NCI-H2107 treated with DMSO at 0.1 percent for 48 hours (cell line): ENCODE measurements around the gene IER2.
"Not testable (repeated sequence)": the region's sequence is repeated elsewhere in the genome, so short reads cannot be mapped to it uniquely, and the experiment has no call there.

Experiments
- DNase-seq: peaks from one replicate; lab custom pipeline; 2025; ENCODE audit not compliant: unreplicated experiment; lab: John Stamatoyannopoulos, UW

Gene IER2

DNA sequence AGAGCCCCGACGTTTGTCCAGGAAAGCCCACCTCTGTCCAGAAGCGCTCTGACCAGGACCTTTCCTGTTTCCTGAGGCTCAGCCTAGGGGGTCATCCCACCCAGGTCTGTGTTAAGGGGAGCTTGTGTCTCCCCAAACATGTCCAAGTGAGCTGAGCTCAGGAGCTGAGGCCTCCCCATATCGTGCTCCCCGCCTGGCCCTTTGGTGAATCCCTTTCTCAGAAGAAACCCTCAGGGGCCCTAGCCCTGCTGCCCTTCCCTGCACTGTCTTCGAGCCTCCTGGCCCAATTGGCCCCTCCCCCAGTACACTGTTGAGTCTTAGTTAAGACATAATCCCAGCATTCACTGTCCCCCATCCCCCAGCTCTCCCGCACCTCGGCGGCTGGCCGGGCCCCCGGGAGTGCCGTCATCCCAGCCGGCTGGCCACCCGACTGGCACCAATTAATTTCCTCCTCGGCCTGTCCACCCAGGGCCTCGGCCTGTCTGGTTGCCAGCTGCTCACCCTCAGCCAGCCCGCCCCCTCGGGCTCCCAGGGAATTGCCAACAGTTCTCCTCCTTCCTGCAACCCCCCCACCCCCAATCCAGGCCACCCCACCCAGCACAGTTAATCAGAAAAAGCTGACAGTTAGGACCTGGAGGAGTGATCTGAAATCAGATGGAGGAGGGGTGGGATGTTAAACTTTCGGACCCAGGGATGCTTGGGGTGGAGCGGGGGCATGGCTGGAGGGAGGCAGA lies 13.6 kb downstream of the IER2 start:
- no peak for DNase-seq

DNA sequence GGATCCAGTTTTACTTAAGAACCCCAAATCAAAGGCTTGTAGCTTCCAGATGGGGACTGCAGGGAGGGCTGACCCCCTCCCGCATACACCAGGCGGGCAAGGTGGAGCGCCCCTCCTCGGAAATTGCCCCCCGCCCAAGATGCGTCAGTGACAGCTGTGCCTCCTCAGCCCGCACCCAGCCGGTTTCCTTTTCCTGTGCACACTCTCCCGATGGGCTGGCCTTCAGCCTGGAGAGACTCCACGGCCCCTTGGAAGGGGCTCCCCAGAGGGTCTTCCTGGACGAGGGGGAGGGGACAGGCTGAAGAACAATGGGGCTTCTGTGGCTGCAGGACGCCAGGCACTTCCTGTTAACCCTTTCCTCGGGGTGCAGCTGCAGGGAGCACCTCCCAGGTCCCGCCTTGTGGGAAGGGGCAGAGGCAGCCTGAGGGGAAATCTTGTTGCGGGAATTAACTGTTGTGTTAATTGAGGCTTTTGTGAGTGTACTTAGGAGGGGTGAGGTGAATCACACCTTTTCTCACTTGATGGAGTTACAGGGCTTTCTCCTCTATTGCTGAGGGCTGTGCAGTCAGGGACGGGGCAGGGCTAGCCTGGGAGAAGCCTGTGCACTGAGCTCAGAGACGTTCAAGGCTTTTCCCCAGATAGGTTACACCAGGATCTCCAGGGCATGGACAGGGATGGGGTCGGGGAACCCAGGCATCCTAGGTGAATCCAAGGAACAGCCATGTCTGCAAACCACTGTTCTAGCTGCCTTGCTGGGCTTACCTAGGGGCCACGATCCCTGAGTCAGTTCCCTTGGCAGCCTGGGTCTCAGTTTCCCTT lies 14.3 kb downstream of the IER2 start:
- DNase-seq = peak; percentile 15

DNA sequence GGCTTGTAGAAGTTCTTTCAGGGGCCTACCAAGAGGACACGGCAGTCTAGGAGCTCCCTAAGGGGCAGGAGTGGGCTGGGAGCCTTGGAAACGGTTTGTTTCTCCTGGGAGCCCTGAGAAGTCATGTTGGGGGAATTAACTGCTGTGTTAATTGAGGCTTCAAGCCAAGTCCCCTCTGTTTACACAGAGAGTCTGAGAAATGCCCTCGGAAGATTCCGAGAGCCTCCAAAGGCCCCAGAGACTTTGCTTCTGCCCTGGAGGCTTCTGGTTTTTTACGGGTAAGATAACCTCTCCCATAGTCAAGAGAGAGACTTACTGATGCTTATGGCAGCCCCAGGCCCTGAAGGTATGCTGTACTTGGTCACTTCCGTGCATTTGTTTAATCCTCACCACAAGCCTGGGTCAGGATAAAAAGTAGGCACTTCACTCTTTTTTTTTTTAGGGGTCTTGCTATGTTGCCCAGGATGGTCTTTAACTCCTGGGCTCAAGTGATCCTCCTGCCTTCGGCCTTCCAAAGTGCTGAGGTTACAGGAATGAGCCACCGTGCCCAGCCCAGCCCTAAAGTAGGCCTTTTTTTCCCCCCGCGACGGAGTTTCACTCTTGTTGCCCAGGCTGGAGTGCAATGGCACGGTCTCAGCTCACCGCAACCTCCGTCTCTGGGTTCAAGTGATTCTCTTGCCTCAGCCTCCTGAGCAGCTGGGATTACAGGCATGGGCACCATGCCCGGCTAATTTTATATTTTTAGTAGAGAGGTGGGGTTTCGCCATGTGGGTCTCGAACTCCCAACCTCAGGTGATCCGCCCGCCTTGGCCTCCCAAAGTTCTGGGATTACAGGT lies 15.2 kb downstream of the IER2 start:
- DNase-seq = no peak

DNA sequence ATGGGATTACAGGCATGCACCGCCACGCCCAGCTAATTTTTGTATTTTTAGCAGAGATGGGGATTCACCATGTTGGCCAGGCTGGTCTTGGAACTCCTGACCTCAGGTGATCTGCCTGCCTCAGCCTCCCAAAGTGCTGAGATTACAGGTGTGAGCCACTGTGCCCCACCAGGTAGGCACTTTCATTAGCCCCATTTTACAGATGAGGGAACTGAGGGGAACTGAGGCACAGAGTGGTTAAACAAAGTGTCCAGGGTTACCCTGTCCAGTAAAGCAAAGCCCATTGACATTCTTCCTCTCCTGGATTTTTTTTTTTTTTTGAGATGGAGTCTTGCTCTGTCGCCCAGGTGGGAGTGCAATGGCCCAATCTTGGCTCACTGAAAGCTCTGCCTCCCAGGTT lies 15.9 kb downstream of the IER2 start:
- DNase-seq = not testable (repeated sequence)

DNA sequence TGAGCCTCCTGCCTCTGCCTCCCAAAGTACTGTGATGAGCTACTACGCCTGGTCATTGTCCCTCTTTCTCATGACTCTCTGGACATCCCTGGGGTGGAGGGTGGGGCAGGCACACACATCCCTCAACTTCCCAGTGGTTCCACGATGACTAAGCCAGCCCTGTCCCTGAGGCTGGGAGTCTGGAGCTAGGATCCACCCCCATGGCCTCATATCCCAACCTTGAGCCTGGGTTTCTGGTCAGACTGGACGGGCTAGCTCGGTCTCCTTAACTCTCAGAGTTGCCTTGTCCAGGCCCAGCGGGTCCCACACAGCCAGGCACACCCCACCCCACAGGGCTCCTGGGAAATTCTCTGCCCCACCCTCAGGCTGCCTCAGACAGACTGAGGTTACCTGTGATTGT lies 19.6 kb downstream of the IER2 start:
- DNase-seq = no peak

DNA sequence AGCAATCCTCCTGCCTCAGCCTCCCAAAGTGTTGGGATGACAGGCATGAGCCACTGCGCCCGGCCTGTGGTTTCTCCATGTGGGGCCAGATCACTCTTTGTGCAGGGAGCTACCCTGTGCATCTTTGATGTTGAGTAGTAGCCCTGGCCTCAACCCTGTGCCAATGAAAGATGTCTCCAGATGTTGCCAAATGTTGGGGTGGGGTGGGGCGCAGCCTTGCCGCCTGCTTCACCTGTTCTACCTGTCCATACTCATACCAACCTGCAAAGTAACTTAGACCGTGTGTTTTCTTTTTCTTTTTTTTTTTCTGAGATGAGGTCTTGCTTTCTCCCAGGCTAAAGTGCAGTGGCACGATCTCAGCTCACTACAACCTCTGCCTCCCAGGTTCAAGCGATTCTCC lies 20.9 kb downstream of the IER2 start:
- DNase-seq = no peak

DNA sequence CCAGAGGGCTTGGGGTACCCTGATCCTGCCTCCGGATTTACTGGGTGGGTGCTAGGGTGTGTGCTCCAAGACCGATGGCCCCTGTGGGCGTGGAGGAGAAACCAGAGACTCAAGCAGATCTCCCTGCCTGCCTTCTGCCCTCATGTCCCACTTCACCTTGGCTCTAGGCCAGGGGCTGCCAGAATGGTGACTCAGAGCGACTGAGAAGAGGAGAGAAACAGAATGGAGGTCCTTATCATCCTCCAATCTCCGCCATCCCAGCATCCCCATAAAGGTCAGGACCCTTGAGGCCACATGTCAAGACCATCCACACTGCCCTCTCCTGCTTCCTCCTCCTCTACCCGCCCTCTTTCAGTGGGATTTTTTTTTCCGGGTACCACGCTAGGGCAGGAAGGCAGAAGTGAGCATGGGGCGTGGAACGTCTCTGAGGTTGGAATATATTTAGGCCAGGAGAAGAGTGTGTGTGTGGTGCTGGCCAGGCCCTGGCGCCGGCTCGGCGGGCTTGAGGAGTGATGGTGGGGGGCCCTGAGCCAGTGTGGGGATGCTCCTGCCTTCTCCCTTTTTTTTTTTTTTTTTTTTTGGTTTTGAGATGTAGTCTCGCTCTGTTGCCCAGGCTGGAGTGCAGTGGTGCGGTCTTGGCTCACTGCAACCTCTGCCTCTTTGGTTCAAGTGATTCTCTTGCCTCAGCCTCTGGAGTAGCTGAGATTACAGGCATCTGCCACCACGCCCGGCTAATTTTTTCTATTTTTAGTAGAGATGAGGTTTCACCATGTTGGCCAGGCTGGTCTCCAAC lies 22.3 kb downstream of the IER2 start:
- DNase-seq = peak; percentile 1

DNA sequence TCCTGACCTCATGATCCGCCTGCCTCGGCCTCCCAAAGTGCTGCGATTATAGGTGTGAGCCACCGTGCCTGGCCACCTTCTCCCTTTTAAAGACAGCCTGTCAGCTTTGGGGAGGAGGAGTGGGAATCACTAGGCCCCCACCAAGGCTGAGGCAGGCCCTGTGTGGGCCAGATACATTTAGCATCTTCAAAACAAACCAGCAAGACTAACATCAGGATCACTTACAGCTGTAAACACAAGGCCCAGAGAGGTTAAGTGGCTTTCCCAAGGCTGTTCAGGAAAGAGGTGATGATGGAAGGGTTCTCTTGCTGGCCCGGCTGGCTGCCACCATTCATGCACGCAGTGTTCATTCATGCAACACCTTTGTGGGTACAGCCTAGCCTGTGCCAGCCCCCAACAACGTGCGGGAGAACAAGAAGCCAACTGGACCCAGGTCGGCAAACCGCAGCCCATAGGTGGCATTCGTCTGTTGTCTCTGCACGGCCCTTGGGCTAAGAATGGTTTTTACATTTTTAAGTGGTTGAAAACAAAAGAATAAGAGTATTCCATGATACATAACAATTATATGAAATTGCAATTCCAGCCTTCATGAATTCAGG lies 23.0 kb downstream of the IER2 start:
- no peak for DNase-seq

DNA sequence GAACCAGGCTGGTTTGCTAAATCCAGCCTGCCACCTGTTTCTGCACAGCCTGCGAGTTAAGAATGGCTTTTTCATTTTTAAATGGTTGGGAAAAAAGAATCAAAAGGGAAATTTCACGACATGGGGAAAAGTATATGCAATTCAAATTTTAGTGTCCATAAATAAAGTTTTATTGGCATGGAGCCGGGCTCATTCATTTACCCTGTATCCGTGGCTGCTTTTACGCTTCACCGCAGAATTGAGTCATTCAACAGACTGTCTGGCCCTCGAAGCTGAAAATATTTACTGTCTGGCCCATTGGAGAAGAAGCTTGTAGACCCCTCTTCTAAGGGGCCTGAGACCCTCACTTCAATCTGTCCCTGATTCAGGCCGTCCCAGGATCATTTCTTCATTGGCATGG lies 26.1 kb downstream of the IER2 start:
- no peak for DNase-seq

DNA sequence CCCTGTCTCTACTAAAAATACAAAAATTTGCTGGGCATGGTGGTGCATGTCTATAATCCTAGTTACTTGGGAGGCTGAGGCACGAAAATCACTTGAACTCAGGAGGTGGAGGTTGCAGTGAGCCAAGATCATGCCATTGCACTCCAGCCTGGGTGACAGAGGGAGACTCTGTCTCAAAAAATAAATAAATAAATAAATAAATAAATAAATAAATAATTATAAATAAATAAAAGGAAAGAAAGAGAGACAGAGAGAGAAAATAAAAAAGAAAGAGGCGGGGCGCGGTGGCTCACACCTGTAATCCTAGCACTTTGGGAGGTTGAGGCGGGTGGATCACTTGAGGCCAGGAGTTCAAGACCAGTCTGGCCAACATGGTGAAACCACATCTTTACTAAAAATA lies 27.4 kb downstream of the IER2 start:
- DNase-seq = not testable (repeated sequence)

DNA sequence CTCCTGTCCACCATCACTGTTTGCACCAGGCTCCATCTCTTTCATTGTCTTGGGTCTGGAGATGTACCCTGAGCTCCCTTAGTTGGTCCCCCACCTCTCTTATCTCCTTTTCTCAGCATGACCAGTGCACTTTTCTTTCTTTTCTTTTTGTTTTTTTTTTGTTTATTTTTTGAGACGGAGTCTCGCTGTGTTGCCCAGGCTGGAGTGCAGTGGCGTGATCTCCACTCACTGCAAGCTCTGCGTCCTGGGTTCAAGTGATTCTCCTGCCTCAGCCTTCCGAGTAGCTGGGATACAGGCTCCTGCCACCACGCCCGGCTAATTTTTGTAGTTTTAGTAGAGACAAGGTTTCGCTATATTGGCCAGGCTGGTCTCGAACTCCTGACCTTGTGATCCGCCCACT lies 28.1 kb downstream of the IER2 start:
- DNase-seq = not testable (repeated sequence)

DNA sequence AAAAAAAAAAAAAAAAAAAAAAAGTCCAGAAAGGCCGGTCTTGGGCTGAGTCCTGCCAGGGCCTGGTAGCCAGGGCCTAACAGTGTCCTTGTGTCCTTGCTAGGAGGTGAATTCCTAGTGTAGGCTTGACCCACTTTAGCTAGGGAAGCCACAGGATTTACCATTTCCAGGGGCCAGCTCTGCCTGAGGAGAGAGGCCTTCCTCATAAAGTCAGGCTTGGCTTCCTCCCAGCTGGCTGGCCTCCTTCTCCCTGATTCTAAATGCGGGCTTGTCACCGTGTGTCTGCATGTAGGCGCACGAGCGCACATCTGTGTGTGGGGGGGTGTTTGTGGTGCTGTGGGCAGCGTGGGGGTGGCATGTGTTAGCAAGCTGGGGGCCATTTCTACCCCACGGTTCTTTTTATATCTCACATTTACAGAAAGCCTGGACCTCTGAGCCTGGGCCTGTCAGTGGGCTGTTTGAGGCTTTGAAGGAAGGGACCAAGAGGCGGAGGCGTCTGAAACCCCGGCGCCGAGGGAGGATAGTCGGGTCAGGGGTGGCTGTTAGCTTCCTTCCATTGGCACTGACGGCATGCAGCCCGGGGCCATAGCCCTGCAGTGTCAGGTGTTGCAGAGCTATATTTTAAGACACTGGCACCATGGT lies 31.7 kb downstream of the IER2 start:
- no peak for DNase-seq

DNA sequence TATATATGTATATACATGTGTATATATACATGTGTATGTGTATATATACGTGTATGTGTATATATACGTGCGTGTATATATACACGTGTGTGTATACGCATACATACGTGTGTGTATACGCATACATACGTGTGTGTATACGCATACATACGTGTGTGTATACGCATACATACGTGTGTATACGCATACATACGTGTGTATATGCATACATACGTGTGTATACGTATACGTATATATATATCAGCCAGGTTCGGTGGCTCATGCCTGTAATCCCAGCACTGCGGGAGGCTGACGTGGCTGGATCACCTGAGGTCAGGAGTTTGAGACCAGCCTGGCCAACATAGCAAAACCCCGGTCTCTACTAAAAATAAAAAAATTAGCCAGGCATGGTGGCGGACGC lies 34.7 kb downstream of the IER2 start:
- not testable (repeated sequence) for DNase-seq

DNA sequence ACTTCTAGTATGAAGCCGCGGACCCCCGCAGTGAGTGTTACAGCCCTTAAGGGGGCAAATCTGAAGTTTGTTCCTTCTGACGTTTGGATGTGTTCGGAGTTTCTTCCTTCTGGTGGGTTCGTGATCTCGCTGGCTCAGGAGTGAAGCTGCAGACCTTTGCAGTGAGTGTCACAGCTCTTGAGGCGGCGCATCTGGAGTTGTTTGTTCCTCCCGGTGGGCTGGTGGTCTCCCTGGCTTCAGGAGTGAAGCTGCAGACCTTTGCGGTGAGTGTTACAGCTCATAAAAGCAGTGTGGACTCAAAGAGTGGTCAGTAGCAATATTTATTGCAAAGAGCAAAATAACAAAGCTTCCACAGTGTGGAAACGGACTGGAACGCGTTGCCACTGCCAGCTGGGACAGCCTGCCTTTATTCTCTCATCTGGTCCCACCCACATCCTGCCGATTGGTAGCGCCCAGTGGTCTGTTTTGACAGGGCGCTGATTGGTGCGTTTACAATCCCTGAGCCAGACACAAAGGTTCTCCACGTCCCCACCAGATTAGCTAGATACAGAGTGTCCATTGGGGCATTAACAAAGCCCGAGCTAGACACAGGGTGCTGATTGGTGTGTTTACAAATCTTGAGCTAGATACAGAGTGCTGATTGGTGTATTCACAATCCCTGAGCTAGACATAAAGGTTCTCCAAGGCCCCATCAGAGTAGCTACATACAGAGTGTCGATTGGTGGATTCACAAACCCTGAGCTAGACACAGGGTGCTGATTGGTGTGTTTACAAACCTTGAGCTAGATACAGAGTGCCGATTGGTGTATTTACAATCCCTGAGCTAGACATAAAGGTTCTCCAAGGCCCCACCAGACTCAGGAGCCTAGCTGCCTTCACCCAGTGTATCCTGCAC lies 35.8 kb downstream of the IER2 start:
- not testable (repeated sequence) for DNase-seq

DNA sequence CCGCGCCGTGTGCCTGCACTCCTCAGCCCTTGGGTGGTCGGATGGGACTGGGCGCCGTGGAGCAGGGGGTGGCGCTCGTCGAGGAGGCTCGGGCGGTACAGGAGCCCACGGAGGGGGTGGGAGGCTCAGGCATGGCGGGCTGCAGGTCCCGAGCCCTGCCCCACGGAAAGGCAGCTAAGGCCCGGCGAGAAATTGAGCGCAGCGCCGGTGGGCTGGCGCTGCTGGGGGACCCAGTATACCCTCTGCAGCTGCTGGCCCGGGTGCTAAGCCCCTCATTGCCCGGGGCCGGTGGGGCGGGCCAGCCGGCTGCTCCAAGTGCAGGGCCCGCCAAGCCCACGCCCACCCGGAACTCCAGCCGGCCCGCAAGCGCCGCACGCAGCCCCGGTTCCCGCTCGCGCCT lies 36.5 kb downstream of the IER2 start:
- DNase-seq = not testable (repeated sequence)

DNA sequence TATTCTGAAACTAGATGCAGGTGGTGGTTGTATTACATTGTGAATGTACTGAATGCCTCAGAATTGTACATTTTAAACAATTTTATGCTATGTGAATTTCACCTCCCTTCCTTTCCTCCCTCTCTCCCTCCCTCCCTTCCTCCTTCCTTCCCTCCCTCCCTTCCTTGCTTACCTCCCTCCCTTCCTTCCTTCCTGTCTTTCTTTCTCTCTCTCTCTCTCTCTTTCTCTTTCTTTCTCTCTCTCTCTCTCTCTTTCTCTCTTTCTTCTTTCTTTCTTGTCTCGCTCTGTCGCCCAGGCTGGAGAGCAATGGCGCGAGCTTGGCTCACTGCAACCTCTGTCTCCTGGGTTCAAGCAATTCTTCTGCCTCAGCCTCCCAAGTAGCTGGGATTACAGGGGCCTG lies 37.2 kb downstream of the IER2 start:
- DNase-seq = no peak

DNA sequence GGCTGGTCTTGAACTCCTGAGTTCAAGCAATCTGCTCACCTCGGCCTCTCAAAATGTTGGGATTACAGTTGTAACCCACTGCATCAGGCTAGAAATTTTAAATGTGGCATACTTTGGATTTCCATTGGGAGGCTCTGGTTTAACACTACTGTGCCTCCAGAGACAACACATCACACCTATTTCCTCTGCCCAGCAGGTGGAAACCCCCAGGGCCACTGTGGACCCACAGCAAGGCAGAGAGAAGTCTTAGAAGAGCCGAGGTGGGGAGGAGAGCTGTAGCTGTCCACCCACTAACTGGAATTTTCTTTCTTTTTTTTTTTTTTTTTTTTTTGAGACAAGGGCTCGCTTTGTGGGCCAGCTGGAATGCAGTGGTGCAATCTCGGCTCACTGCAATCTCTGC lies 39.4 kb downstream of the IER2 start:
- no peak for DNase-seq

DNA sequence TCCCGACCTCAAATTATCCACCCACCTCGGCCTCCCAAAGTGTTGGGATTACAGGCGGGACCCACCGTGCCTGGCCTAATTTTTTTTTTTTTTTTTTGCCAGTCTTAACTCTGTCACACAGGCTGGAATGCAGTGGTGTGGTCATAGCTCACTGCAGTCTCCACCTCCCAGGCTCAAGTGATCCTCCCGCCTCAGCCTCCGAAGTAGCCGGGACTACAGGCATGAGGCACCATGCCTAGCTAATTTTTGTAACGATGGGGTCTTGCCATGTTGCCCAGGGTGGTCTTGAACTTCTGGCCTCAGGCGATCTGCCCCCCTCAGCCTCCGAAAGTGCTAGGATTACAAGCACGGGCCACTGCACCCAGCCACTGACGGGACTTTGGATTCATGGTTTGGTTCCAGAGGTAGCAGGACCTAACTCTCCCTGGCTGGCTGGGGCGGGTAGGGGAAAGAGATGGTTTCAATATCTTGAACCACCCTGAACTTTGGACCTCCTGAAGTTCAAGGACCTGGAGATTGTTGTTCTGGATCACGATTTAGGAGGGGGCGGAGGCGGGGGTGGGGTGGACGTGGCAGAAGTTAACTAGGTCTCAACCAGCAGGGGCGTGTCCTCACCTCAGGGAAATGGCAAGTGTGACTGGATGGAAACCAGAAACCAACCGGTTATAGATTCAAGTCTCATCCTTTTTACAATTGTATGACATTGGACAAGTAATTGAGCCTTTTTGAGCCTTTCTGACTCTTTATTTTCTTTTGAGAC lies 40.8 kb downstream of the IER2 start:
- no peak for DNase-seq
